MCF 10A (cell line): ENCODE data around the gene COL27A1. TPM values are rescaled to one million over a fixed set of nuclear protein-coding genes. Genes with fewer than 3 reads are reported as not detected.
"Not testable (repeated sequence)": the region's sequence is repeated elsewhere in the genome, so short reads cannot be mapped to it uniquely, and the experiment has no call there.

Source experiments
- BruUV-seq: library from RNA; stranded (reverse); fragments of 400-500 nt; replicated peaks from 2 replicates; lab custom pipeline; 2021; lab: Mats Ljungman, UMichigan
- CTCF ChIA-PET: fragments of 300-600 bp; sonication (Branson Sonifier 250); formaldehyde crosslinking; extraction: SDS; loops from one replicate; lab custom pipeline; 2021; ENCODE audit warnings: antibody characterized with exemption, inconsistent platforms; lab: Yijun Ruan, JAX
- POLR2A ChIA-PET: fragments of 300-600, 350-650 bp; sonication (Branson Sonifier 250); formaldehyde crosslinking; extraction: SDS; loops from one replicate; lab custom pipeline; 2020; ENCODE audit warnings: antibody characterized with exemption, inconsistent platforms; lab: Yijun Ruan, JAX
- DNase-seq: peaks from one replicate; pipeline ENCODE4 v3.0.0-alpha.2; 2018; ENCODE audit not compliant: unreplicated experiment
- H3K27ac Mint-ChIP-seq: one replicate; pipeline ENCODE4 v1.8.0; 2022; ENCODE audit warnings: mild to moderate bottlenecking, low read depth, mixed read lengths; ENCODE audit not compliant: unreplicated experiment
- H3K27me3 Mint-ChIP-seq: one replicate; pipeline ENCODE4 v1.8.0; 2022; ENCODE audit warnings: mixed read lengths; ENCODE audit not compliant: insufficient read depth, unreplicated experiment
- H3K36me3 Mint-ChIP-seq: one replicate; pipeline ENCODE4 v1.8.0; 2022; ENCODE audit warnings: mild to moderate bottlenecking, moderate library complexity, mixed read lengths; ENCODE audit not compliant: insufficient read depth, unreplicated experiment
- H3K4me1 Mint-ChIP-seq: one replicate; pipeline ENCODE4 v1.8.0; 2022; ENCODE audit warnings: mixed read lengths; ENCODE audit not compliant: insufficient read depth, unreplicated experiment
- H3K4me3 Mint-ChIP-seq: one replicate; pipeline ENCODE4 v1.8.0; 2022; ENCODE audit warnings: mild to moderate bottlenecking, moderate library complexity, mixed read lengths; ENCODE audit not compliant: unreplicated experiment
- H3K9me3 Mint-ChIP-seq: one replicate; pipeline ENCODE4 v1.8.0; 2022; ENCODE audit warnings: mixed read lengths; ENCODE audit not compliant: unreplicated experiment
- CTCF ChIP-seq: fragments of 200-600 bp; IDR thresholded peaks from one replicate; pipeline ENCODE4 v1.8.0; 2022; ENCODE audit warnings: antibody characterized with exemption, mild to moderate bottlenecking; ENCODE audit not compliant: unreplicated experiment
- intact Hi-C: fragments of 100-400 bp; cut with micrococcal nuclease; formaldehyde crosslinking; loops from 2 replicates; pipeline ENCODE4 v1.14.1; 2022
- total RNA-seq: library from RNA; stranded (reverse); gene quantifications from 2 replicates; pipeline ENCODE4 v1.2.3, GENCODE V29; 2022

COL27A1 gene
- total RNA-seq, 1 experiment from 2014 or later: 2.9 TPM

GRCh38 chr9:114186605-114187289 is 31.4 kb downstream of the COL27A1 start:
- BruUV-seq: no TSS peak
- Mint-ChIP-seq H3K27ac (no peak overlapping the region), H3K9me3 (no peaks in the 10 kb centered on the region), H3K27me3 (peaks cover 12% of the 10 kb centered on the region), H3K4me3 (no peak overlapping the region), H3K36me3 (peaks cover 4% of the 10 kb centered on the region), H3K4me1 (no peaks in the 10 kb centered on the region)
- TF ChIP-seq CTCF: no peak
- POLR2A ChIA-PET: interaction anchor here (1.0 kb wide), 1 partner anchor 11 kb away, joined by 3 read pairs; no protein-coding TSS in a partner anchor
- no peak for DNase-seq
- CTCF ChIA-PET: interaction anchor here (0.6 to 1.6 kb wide), 2 partner anchors 102 to 471 kb away, joined by 3 to 4 read pairs; no protein-coding TSS in a partner anchor
- intact Hi-C loops: no loop called here

- ChIA-PET POLR2A (no interaction called here), CTCF (interaction anchor here (0.5 to 1.6 kb wide), 3 partner anchors 103 to 470 kb away, joined by 3 to 4 read pairs (median 3); no protein-coding TSS in a partner anchor)
- Mint-ChIP-seq H3K4me3 (no peak overlapping the region), H3K27me3 (peaks cover 15% of the 10 kb centered on the region), H3K36me3 (peaks cover 4% of the 10 kb centered on the region), H3K4me1 (no peaks in the 10 kb centered on the region), H3K9me3 (no peaks in the 10 kb centered on the region), H3K27ac (no peak overlapping the region)
- no peak for TF ChIP-seq CTCF
- BruUV-seq: no TSS peak
- no peak for DNase-seq
- intact Hi-C loops: no loop called here
Measured at GRCh38 chr9:114187827-114188226, 32.5 kb downstream of the COL27A1 start.

- no peak for DNase-seq
- POLR2A ChIA-PET: interaction anchor here (0.6 kb wide), 1 partner anchor 26 kb away, joined by 3 read pairs; no protein-coding TSS in a partner anchor
- CTCF ChIA-PET: no interaction called here
- peaks cover 22% of the 10 kb centered on the region for H3K27me3 Mint-ChIP-seq
- H3K36me3 Mint-ChIP-seq: peaks cover 4% of the 10 kb centered on the region
- no peak overlapping the region for H3K4me3 Mint-ChIP-seq
- no peak for TF ChIP-seq CTCF
- no TSS peak for BruUV-seq
- H3K27ac Mint-ChIP-seq: no peak overlapping the region
- intact Hi-C loops: no loop called here
- no peaks in the 10 kb centered on the region for H3K9me3 Mint-ChIP-seq
- no peaks in the 10 kb centered on the region for H3K4me1 Mint-ChIP-seq
Measured at GRCh38 chr9:114189823-114190562, 34.7 kb downstream of the COL27A1 start.

GRCh38 chr9:114190563-114190905 is 35.2 kb downstream of the COL27A1 start:
- Mint-ChIP-seq H3K36me3 (peaks cover 4% of the 10 kb centered on the region), H3K4me1 (no peaks in the 10 kb centered on the region), H3K9me3 (no peaks in the 10 kb centered on the region), H3K4me3 (no peak overlapping the region), H3K27ac (no peak overlapping the region), H3K27me3 (peaks cover 22% of the 10 kb centered on the region)
- CTCF ChIA-PET: no interaction called here
- TF ChIP-seq CTCF: no peak
- no TSS peak for BruUV-seq
- intact Hi-C loops: no loop called here
- DNase-seq: no peak
- POLR2A ChIA-PET: no interaction called here

- H3K36me3 Mint-ChIP-seq, DNase-seq, BruUV-seq, H3K27ac Mint-ChIP-seq, POLR2A ChIA-PET, H3K9me3 Mint-ChIP-seq, intact Hi-C loops, H3K4me1 Mint-ChIP-seq, H3K4me3 Mint-ChIP-seq: not testable (repeated sequence)
- CTCF ChIA-PET: interaction anchor here (1.3 to 2.0 kb wide), 2 partner anchors 13 to 109 kb away, joined by 3 to 5 read pairs; no protein-coding TSS in a partner anchor
- H3K27me3 Mint-ChIP-seq: peaks cover 22% of the 10 kb centered on the region
Measured at GRCh38 chr9:114191402-114191801, 36.1 kb downstream of the COL27A1 start.
